Esophagus muscularis mucosa (tissue), 4 donors: ENCODE results near the gene SLC45A3.

Source experiments
- EP300 ChIP-seq: sonication (generic); formaldehyde crosslinking; IDR thresholded peaks from one replicate; pipeline ENCODE4 v1.6.1; 2017; ENCODE audit warnings: antibody characterized with exemption
- POLR2A ChIP-seq: fragments of 450-650 bp; IDR thresholded peaks from one replicate; pipeline ENCODE4 v1.6.1; 2017; ENCODE audit warnings: antibody characterized with exemption, moderate library complexity, mild to moderate bottlenecking, low read depth
- TF ChIP-seq, protein P1 (sequence below), 3 experiments: fragments of 200-600 bp in 2 of 3; fragments of 450-650 bp in 1 of 3; sonication (generic) in 2 of 3; IDR thresholded peaks; one replicate each; pipeline ENCODE4 v1.5.1; 2017 to 2019; ENCODE audit warnings: antibody characterized with exemption in 3 of 3, mild to moderate bottlenecking in 2 of 3, moderate library complexity in 1 of 3

DNA sequence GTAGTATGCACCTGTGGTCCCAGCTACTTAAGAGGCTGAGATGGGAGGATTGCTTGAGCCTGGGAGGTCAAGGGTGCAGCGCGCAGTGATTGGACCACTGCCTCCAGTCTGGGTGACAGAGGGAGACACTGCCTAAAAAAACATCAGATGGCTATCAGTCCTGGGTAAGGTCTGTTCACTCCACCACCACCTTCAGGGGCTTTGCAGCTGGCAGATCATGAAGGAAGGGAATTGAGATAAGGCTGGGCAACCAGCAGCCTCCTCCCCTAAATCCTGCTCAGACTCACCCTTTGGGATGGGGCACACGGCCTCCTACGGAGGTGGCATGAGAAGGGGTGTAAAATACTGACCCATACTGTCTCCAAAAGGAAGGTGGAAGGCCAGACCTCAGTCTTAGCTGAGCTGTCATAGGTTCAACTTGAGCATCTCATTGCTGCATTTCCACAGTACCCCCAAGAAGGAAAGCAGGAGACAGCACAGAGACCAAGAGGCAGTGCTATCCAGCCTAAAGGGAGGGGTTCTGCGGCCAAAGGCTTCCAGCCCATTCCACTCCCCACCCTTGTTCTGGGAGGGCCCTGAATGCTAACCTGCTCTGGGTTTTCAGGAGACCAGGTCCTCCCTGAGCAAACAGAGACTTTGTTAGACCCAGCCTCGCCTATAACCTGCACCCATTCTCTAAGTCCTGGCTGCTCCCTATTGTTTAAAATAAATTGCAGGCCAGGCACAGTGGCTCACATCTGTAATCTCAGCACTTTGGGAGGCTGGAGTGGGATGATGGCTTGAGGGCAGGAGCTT, 13.7 kb downstream of the SLC45A3 start:
- TF ChIP-seq, protein P1, sequence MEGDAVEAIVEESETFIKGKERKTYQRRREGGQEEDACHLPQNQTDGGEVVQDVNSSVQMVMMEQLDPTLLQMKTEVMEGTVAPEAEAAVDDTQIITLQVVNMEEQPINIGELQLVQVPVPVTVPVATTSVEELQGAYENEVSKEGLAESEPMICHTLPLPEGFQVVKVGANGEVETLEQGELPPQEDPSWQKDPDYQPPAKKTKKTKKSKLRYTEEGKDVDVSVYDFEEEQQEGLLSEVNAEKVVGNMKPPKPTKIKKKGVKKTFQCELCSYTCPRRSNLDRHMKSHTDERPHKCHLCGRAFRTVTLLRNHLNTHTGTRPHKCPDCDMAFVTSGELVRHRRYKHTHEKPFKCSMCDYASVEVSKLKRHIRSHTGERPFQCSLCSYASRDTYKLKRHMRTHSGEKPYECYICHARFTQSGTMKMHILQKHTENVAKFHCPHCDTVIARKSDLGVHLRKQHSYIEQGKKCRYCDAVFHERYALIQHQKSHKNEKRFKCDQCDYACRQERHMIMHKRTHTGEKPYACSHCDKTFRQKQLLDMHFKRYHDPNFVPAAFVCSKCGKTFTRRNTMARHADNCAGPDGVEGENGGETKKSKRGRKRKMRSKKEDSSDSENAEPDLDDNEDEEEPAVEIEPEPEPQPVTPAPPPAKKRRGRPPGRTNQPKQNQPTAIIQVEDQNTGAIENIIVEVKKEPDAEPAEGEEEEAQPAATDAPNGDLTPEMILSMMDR (IDR thresholded peaks at IDR 0.05) = no peak
- TF ChIP-seq POLR2A (no peak), EP300 (no peak)
